HG03064 (cell line): ENCODE measurements around the gene HHATL.

ENCODE experiments used
- ATAC-seq: cut with Tn5 transposase; IDR thresholded peaks from one replicate; pipeline ENCODE4 v1.9.1; 2021; ENCODE audit warnings: low read depth; ENCODE audit not compliant: unreplicated experiment

HHATL gene

DNA sequence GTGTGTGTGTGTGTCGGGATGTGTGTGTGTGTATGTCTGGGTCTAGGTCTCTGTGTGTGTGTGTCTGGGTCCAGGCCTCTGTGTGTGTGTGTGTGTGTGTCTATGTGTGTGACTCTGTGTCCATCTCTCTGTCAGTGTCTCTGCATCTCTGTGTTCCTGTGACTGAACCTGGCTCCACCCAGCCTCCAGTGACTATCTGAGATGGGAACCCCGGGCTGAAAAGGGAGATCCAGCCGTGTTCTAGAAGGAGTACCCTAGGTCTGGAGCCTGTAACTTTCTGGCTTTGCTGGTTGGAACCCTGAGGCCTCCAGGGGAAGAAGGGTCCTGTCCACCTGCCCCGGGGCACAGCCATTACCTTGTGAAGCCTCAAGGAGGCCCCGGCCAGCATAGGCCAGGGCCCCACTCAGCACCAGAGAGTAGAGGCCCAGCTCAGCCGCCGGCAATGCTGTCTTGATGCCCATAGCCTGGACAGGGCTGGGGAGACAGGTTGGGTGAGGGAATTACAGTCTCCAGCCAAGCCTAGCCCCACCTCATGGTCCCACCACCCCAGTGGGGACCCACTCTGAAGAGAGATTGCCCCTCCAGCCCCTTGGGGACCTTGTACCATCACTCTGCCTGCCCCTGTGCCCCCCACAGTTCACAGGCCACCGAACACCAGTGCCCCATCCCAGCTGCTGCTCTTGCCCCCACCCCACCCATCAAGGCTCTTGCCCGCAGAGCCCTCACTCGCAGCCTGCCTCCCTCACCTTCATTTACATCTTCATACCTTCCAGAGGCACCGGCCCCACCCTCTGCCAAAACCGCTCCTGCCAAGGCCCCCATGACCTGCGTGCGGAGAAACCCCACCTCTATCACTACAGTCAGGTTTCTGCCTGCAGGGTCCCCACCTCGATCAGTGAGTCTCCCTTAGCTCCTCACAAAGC lies 2.0 kb downstream of the HHATL start:
- no peak for ATAC-seq

GRCh38 chr3:42699511-42699971 lies 3.1 kb downstream of the HHATL start:
- no peak for ATAC-seq

DNA sequence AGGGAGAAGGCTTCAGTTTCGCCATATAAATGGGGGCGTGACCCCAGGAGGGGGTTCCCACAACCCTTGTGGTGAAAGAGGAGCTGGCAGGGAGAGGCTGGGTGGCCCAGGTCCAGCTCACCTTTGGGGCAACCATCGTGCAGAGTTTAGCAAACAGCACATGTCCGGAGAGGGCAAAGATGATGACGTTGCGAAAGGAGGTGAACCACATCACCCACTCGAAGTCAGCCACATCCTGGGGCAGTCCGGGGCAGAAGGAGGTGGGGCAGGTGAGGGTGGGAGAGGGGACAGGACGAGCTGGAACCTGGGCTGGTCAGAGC lies 3.7 kb downstream of the HHATL start:
- no peak for ATAC-seq

- ATAC-seq = no peak
Measured at GRCh38 chr3:42698216-42698910, 4.2 kb downstream of the HHATL start.

DNA sequence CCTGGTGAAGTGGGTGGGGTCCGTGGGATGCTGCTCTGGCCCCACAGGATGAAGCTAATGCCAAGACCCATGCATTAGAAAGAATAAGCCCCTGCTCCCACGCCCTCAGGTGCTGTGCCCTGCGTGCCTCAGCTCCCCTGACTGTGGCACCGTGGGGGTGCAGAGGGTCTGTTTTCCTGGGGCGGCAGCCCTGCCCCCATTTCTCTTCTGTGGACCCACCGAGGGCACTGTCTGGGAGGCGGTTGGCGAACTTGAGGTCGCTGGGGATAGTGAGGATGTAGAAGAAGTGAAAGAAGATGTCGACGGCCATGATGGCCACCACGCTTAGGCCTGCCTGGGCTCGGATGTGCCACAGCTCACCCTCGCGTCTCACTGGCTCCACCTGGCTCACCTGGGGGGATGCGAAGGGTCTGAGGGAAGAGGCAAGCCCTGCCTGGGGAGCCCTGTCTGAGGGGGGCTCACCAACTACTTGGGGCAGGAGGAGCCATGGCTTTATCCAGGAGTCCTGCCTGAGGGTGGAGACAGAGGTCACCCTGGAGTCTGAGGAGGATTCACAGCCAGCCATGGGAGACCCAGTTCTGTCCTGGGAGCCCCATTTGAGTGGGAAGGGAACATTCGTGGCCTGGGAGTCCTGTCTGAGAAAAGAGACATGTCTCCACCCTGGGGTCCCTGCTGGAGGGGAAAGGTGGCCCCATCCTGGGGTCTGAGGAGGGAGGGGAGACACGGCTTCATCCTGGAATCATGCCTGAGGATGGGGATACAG lies 5.1 kb downstream of the HHATL start:
- ATAC-seq = no peak

DNA sequence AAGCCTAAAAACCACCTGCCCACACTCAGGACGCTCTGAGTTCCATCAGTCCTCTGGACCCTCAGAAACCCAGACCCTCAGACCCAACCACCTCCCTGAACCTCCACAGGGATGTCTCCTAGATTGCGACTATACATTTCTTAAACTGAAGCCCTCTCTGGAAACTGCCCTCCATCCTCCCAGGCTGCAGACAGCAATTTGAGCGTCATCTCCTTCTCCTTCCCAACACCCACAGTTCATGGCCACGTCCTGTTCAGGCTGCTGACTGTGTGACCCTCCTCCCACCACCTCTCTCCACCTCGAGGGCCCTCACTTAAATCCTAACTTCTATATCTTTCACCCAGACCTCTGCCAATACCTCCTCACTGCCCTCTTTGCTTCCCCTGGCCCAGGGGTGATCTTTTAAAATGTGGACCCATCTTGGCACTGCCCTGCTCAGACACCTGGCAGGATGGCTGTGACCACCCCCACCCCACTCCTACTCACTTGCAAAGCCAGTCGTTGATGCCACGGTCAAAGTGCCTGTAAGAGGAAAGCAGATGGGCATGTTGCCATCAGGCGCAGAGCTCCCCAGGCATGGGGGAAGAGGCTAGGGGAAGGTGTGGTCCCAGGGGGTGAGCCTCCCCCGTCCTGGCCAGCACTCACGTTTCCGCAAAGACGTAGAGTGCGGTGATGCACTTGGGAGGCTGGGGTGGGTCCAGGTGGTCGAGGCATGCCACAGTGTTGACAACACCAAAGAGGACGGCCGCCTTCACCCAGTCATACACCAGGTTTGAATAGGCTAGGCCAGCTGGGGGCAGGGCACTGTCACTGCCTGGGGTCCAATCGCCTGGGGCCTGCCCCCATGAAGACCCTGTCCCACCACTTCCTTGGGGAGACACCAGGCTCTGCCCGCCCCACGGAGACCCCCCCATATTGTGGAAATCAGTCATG lies 6.0 kb downstream of the HHATL start:
- no peak for ATAC-seq

DNA sequence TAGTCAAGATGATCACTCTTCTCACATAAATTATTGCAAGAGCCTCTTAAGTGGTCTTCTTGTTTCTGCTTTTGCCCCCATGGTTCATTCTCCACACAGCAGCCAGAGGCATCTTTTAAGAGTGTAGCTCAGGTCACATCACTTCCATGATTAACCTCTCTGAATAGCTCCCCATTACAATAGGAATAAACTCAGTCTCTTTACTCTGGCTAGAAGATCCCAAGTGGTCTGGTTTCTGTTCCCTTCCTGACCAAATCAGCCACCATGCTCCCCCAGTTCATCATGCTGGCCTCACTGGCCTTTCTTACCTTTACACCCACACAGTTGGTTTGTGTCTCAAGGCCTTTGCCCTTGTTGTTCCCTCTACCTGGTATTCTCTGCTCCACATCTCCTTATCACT lies 8.2 kb downstream of the HHATL start:
- ATAC-seq = no peak

- no peak for ATAC-seq
Measured at GRCh38 chr3:42693530-42693930, 9.1 kb downstream of the HHATL start.

GRCh38 chr3:42692667-42693529 lies 9.7 kb downstream of the HHATL start:
- ATAC-seq = no peak

- no peak for ATAC-seq
Measured at GRCh38 chr3:42691816-42692666, 10.6 kb downstream of the HHATL start.

DNA sequence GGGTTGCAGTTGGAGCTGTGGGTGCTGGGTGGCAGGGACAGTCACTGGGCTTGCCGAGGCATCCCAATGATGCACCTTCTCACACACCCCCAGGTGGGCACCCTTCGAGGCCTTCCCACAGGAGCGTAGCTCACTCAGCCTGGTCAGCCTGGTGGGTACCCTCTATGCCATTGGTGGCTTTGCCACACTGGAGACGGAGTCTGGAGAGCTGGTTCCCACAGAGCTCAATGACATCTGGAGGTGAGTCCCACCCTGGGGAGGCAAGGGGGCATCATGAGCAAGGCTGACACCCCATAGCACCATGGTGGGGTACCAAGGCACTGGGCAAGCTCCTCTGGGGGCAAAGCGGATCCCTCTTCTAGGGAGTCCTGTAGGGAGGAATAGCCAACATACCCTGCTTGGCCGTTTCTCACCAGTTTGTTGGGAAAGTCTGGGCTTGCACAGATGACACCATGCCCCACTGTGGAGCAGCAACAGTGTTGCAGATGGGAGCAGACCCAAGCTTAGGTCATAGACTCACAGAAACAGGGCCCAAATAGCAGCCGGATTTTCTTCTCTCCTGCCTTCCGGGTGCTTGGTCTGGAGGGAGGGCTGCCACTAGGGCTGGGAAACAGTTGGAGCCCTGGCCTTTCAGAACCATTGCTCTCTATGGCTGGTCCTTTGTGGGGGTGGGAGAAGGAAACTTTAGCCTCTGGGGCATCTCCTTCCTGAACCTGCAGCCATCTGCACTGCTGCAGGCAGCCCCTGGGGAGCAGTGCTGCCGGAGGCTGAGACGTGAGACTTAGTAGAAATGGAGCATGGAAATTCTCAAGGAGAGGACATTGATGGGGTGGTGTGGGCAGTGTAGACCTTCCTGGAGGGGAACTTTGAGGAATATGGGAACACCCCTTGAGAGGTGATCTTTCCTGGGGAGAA lies 11.6 kb downstream of the HHATL start:
- ATAC-seq = no peak

- no peak for ATAC-seq
Measured at GRCh38 chr3:42690191-42690590, 12.4 kb downstream of the HHATL start.

- no peak for ATAC-seq
Measured at GRCh38 chr3:42689421-42690014, 13.1 kb downstream of the HHATL start.

GRCh38 chr3:42688487-42689420 lies 13.8 kb downstream of the HHATL start:
- ATAC-seq = no peak

DNA sequence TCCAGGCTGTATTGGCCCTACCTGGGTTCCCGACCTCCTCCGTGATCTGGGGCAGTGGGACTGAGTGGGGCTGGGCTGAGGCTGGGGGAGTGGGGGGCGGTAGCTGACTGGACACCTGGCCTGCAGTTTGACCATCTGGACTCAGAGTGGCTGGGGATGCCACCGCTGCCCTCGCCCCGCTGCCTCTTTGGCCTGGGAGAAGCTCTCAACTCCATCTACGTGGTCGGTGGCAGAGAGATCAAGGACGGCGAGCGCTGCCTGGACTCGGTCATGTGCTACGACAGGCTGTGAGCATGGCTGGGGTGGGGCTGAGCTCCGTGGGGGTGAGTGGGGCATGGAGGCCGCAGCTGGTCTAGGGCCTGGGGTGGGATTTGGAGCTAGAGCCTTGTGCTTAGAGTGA lies 14.6 kb downstream of the HHATL start:
- no peak for ATAC-seq
